HFFc6 (cell line): Measurements from ENCODE around the gene TMC2. TPM values are rescaled to one million over a fixed set of nuclear protein-coding genes. Genes with fewer than 3 reads are reported as not detected.

Experiments used
- DNase-seq: peaks from one replicate; pipeline ENCODE4 v3.0.0-alpha.2; 2018
- H3K27ac Mint-ChIP-seq: 2 replicates; pipeline ENCODE4 v1.8.0; 2020; ENCODE audit warnings: mild to moderate bottlenecking, mixed read lengths
- H3K27me3 Mint-ChIP-seq: 2 replicates; pipeline ENCODE4 v1.8.0; 2021; ENCODE audit warnings: mild to moderate bottlenecking, moderate library complexity, mixed read lengths; ENCODE audit not compliant: insufficient read depth
- H3K36me3 Mint-ChIP-seq: 2 replicates; pipeline ENCODE4 v1.8.0; 2021; ENCODE audit warnings: low read depth, mixed read lengths
- H3K4me1 Mint-ChIP-seq: 2 replicates; pipeline ENCODE4 v1.8.0; 2020; ENCODE audit warnings: low read depth, mixed read lengths
- H3K4me3 Mint-ChIP-seq: 2 replicates; pipeline ENCODE4 v1.8.0; 2020; ENCODE audit warnings: mild to moderate bottlenecking, moderate library complexity, mixed read lengths
- H3K9me3 Mint-ChIP-seq: 2 replicates; pipeline ENCODE4 v1.8.0; 2020; ENCODE audit warnings: mild to moderate bottlenecking, mixed read lengths
- total RNA-seq, 6 experiments: library from RNA; stranded (reverse); fragmentation: NEBNext Ultra II Directional; extraction: Animal tissue kit (Norgen Biotek cat#: 25700); gene quantifications; 2 replicates in 1 of 6; 3 replicates in 5 of 6; pipeline ENCODE4 v1.2.3, GENCODE V29; 2021
- TF ChIP-seq, protein P1 (sequence below): fragments of 200-600 bp; sonication (generic); IDR thresholded peaks from 2 replicates; pipeline ENCODE4 v1.5.0; 2021; ENCODE audit warnings: antibody characterized with exemption, mild to moderate bottlenecking

Gene TMC2
- total RNA-seq, 6 experiments from 2014 or later = not detected

DNA sequence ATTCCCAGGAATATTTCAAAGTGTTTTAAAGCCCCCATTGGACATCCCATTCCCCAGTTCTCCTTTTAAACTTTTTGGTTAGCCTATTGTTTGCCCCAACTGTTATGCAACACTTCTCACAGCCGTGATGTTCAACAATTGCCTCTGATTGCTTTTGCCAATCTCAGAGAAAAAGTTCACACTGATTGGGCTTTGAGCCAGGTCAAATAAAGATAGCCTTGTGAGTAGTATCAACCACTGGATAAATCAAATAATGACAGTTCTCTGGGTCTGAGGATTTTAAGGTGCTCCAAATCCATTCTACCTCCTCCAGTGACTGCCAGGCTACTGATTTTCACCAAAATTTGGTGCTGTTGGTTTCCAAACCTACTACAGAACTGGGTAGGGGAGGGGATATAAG, 97.0 kb downstream of the TMC2 start:
- no peak for DNase-seq
- Mint-ChIP-seq H3K4me3 (no peak overlapping the region), H3K4me1 (no peaks in the 10 kb centered on the region), H3K36me3 (no peaks in the 10 kb centered on the region), H3K9me3 (no peaks in the 10 kb centered on the region), H3K27ac (no peak overlapping the region), H3K27me3 (peaks cover 36% of the 10 kb centered on the region)
- TF ChIP-seq, protein P1, sequence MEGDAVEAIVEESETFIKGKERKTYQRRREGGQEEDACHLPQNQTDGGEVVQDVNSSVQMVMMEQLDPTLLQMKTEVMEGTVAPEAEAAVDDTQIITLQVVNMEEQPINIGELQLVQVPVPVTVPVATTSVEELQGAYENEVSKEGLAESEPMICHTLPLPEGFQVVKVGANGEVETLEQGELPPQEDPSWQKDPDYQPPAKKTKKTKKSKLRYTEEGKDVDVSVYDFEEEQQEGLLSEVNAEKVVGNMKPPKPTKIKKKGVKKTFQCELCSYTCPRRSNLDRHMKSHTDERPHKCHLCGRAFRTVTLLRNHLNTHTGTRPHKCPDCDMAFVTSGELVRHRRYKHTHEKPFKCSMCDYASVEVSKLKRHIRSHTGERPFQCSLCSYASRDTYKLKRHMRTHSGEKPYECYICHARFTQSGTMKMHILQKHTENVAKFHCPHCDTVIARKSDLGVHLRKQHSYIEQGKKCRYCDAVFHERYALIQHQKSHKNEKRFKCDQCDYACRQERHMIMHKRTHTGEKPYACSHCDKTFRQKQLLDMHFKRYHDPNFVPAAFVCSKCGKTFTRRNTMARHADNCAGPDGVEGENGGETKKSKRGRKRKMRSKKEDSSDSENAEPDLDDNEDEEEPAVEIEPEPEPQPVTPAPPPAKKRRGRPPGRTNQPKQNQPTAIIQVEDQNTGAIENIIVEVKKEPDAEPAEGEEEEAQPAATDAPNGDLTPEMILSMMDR = no peak

DNA sequence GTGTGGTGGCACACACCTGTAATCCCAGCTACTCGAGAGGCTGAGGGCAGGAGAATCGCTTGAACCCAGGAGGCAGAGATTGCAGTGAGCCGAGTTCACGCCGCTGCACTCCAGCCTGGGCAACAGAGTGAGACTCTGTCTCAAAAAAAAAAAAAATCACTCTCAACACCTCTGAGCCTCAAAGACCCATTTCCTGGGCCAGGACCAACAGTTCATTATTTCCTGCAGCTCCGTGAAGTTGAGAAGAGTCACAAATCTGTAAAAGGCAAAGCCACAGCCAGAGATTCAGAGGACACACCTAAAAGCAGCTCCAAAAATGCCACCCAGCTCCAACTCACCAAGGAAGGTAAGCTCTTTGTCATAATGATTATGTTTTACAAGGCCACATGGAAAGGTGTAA, 100.9 kb downstream of the TMC2 start:
- no peak overlapping the region for H3K4me3 Mint-ChIP-seq
- H3K27ac Mint-ChIP-seq = no peak overlapping the region
- no peaks in the 10 kb centered on the region for H3K9me3 Mint-ChIP-seq
- peaks cover 5% of the 10 kb centered on the region; the same call in 1 of the 2 replicates for H3K4me1 Mint-ChIP-seq
- TF ChIP-seq, protein P1 = no peak
- peaks cover 22% of the 10 kb centered on the region for H3K27me3 Mint-ChIP-seq
- H3K36me3 Mint-ChIP-seq = no peaks in the 10 kb centered on the region; the same call in 1 of the 2 replicates
- DNase-seq = no peak

DNA sequence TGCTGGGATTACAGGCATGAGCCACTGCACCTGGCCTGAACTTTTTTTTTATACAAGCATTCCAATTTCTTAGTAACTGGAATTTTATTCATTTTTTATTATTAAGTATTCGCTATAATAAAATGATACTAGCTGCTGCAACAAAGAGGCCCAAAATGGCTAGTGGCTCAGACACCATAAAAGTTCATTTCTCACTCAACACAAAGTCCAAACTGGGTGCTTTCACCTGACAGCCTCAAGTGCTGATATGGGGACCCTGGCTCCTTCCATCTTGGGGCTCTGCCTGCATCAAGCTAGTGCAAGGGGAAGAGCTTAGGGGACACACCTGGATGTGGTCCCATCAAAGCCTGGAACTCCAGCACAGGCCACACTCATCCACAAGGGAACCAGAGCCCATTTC, 103.9 kb downstream of the TMC2 start:
- no peak for DNase-seq
- Mint-ChIP-seq H3K27me3 (peaks cover 10% of the 10 kb centered on the region), H3K36me3 (peaks cover 4% of the 10 kb centered on the region; the same call in 1 of the 2 replicates), H3K4me1 (peaks cover 5% of the 10 kb centered on the region; the same call in 1 of the 2 replicates), H3K27ac (no peak overlapping the region), H3K9me3 (no peaks in the 10 kb centered on the region), H3K4me3 (no peak overlapping the region)
- TF ChIP-seq, protein P1 = no peak

DNA sequence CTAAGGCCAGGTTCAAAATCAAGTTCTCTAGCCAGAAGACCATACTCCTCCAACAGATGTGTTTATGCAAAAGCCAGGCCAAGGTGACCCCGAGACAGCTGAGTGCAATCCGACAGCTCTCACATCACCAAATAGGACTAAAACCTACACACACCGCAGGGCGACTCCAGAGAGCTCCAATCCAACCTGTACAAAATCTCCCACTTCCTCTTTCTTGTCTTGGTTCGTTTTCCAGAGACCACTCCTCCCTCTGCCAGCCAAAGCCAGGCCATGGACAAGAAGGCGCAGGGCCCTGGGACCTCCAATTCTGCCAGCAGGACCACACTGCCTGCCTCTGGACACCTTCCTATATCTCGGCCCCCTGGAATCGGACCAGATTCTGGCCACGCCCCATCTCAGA, 104.5 kb downstream of the TMC2 start:
- TF ChIP-seq, protein P1 = no peak
- Mint-ChIP-seq H3K27ac (no peak overlapping the region), H3K4me1 (peaks cover 5% of the 10 kb centered on the region; the same call in 1 of the 2 replicates), H3K36me3 (peaks cover 4% of the 10 kb centered on the region; the same call in 1 of the 2 replicates), H3K9me3 (no peaks in the 10 kb centered on the region), H3K27me3 (peaks cover 14% of the 10 kb centered on the region), H3K4me3 (no peak overlapping the region)
- DNase-seq = no peak

DNA sequence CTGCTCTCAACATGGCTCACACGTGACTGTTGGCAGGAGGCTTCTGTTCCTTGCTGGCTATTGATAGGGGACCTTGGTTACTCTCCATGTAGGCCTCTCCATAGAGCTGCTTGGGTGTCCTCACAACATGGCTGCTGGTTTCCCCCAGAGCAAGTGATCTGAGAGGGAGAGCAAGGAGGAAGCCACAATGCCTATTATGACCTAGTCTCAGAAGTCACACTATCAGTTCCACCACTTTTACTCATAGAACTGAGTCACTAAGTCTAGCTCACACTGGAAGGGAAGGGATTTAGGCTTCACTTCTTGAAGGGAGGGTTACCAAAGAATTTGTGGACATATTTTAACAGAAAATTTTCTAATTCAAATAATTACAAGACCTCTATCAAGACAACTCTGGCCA, 107.3 kb downstream of the TMC2 start:
- Mint-ChIP-seq H3K36me3 (peaks cover 4% of the 10 kb centered on the region; the same call in 1 of the 2 replicates), H3K4me3 (no peak overlapping the region), H3K27me3 (peaks cover 5% of the 10 kb centered on the region), H3K27ac (no peak overlapping the region), H3K4me1 (peaks cover 5% of the 10 kb centered on the region; the same call in 1 of the 2 replicates), H3K9me3 (no peaks in the 10 kb centered on the region)
- TF ChIP-seq, protein P1 = no peak
- no peak for DNase-seq
